ENCODE results near the gene SRPX2.

DNA sequence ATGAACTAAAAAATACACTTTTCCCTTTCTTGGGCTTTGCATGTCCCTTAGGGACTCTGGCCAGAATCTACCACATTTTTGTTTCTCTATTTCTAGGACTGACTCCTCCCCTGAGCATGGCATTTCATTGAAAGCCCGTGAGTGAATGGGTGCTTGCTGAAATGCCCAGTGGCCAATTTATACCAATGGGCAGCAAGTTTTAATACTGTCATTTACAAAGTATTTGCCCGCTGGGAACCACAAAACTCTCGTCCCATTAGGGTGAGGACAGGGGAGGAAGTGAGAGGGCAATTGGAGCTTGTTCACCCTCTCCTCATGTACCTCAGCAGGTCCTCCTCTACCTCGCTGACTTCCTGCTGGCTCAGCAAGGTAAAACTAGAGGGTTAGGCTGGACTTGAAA is 1.1 kb downstream of the SRPX2 start:
- TF ChIP-seq, protein P1, sequence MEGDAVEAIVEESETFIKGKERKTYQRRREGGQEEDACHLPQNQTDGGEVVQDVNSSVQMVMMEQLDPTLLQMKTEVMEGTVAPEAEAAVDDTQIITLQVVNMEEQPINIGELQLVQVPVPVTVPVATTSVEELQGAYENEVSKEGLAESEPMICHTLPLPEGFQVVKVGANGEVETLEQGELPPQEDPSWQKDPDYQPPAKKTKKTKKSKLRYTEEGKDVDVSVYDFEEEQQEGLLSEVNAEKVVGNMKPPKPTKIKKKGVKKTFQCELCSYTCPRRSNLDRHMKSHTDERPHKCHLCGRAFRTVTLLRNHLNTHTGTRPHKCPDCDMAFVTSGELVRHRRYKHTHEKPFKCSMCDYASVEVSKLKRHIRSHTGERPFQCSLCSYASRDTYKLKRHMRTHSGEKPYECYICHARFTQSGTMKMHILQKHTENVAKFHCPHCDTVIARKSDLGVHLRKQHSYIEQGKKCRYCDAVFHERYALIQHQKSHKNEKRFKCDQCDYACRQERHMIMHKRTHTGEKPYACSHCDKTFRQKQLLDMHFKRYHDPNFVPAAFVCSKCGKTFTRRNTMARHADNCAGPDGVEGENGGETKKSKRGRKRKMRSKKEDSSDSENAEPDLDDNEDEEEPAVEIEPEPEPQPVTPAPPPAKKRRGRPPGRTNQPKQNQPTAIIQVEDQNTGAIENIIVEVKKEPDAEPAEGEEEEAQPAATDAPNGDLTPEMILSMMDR (tag by site-specific recombination; IDR thresholded peaks at IDR 0.05): no peak
- TF ChIP-seq, protein P2, sequence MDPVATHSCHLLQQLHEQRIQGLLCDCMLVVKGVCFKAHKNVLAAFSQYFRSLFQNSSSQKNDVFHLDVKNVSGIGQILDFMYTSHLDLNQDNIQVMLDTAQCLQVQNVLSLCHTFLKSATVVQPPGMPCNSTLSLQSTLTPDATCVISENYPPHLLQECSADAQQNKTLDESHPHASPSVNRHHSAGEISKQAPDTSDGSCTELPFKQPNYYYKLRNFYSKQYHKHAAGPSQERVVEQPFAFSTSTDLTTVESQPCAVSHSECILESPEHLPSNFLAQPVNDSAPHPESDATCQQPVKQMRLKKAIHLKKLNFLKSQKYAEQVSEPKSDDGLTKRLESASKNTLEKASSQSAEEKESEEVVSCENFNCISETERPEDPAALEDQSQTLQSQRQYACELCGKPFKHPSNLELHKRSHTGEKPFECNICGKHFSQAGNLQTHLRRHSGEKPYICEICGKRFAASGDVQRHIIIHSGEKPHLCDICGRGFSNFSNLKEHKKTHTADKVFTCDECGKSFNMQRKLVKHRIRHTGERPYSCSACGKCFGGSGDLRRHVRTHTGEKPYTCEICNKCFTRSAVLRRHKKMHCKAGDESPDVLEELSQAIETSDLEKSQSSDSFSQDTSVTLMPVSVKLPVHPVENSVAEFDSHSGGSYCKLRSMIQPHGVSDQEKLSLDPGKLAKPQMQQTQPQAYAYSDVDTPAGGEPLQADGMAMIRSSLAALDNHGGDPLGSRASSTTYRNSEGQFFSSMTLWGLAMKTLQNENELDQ (tag by site-specific recombination; IDR thresholded peaks at IDR 0.05; ENCODE audit: low read depth): no peak

Data from HEK293 (cell line).